HEK293 (cell line): Measurements from ENCODE around the gene HES1.

Experiments used
- BCL11B ChIP-seq: fragments of 450-650 bp; formaldehyde crosslinking; IDR thresholded peaks from 2 replicates; pipeline ENCODE4 v1.5.1; 2016; ENCODE audit warnings: low read depth, missing biosample characterization, missing genetic modification characterization
- GLI2 ChIP-seq: fragments of 450-650 bp; formaldehyde crosslinking; IDR thresholded peaks from 2 replicates; pipeline ENCODE4; 2017; ENCODE audit warnings: missing biosample characterization, missing genetic modification characterization, low read depth, borderline replicate concordance
- KLF8 ChIP-seq: fragments of 450-650 bp; formaldehyde crosslinking; IDR thresholded peaks from 2 replicates; pipeline ENCODE4 v1.5.1; 2016; ENCODE audit warnings: missing biosample characterization, missing genetic modification characterization
- SALL2 ChIP-seq: fragments of 450-650 bp; formaldehyde crosslinking; IDR thresholded peaks from 2 replicates; pipeline ENCODE4 v1.5.0; 2017; ENCODE audit warnings: missing biosample characterization, mild to moderate bottlenecking, missing genetic modification characterization, borderline replicate concordance
- SCRT1 ChIP-seq: fragments of 450-650 bp; formaldehyde crosslinking; IDR thresholded peaks from 2 replicates; pipeline ENCODE4 v1.5.1; 2016; ENCODE audit warnings: missing biosample characterization, missing genetic modification characterization, borderline replicate concordance
- SCRT2 ChIP-seq: fragments of 450-650 bp; formaldehyde crosslinking; IDR thresholded peaks from 2 replicates; pipeline ENCODE4 v1.5.1; 2016; ENCODE audit warnings: missing biosample characterization, missing genetic modification characterization
- SP2 ChIP-seq: fragments of 450-650 bp; formaldehyde crosslinking; IDR thresholded peaks from 2 replicates; pipeline ENCODE4 v1.5.1; 2016; ENCODE audit warnings: missing biosample characterization, missing genetic modification characterization
- SP7 ChIP-seq: fragments of 450-650 bp; formaldehyde crosslinking; IDR thresholded peaks from 2 replicates; pipeline ENCODE4 v1.5.1; 2016; ENCODE audit warnings: missing biosample characterization, missing genetic modification characterization
- YY2 ChIP-seq: fragments of 450-650 bp; formaldehyde crosslinking; IDR thresholded peaks from 2 replicates; pipeline ENCODE4 v1.5.1; 2016; ENCODE audit warnings: missing biosample characterization, missing genetic modification characterization
- ZBTB48 ChIP-seq: fragments of 450-650 bp; formaldehyde crosslinking; IDR thresholded peaks from 2 replicates; pipeline ENCODE4 v1.5.1; 2016; ENCODE audit warnings: missing biosample characterization, missing genetic modification characterization
- ZBTB8A ChIP-seq: fragments of 450-650 bp; formaldehyde crosslinking; IDR thresholded peaks from 2 replicates; pipeline ENCODE4 v1.5.1; 2016; ENCODE audit warnings: missing biosample characterization, missing genetic modification characterization
- ZFP69B ChIP-seq: fragments of 450-650 bp; formaldehyde crosslinking; IDR thresholded peaks from 2 replicates; pipeline ENCODE4 v1.5.1; 2016; ENCODE audit warnings: missing biosample characterization, missing genetic modification characterization
- ZNF114 ChIP-seq: fragments of 450-650 bp; formaldehyde crosslinking; IDR thresholded peaks from 2 replicates; pipeline ENCODE4 v1.5.0; 2017; ENCODE audit warnings: missing biosample characterization, missing genetic modification characterization
- ZNF155 ChIP-seq: fragments of 450-650 bp; formaldehyde crosslinking; IDR thresholded peaks from 2 replicates; pipeline ENCODE4 v1.5.1; 2016; ENCODE audit warnings: missing biosample characterization, missing genetic modification characterization
- ZNF174 ChIP-seq: fragments of 450-650 bp; formaldehyde crosslinking; IDR thresholded peaks from 2 replicates; pipeline ENCODE4 v1.5.0; 2017; ENCODE audit warnings: missing biosample characterization, mild to moderate bottlenecking, missing genetic modification characterization
- ZNF266 ChIP-seq: fragments of 450-650 bp; formaldehyde crosslinking; IDR thresholded peaks from 2 replicates; pipeline ENCODE4 v1.5.1; 2016; ENCODE audit warnings: missing biosample characterization, missing genetic modification characterization, low read depth
- ZNF37A ChIP-seq: fragments of 450-650 bp; IDR thresholded peaks from 2 replicates; pipeline ENCODE4 v1.5.1; 2018; ENCODE audit warnings: missing biosample characterization, missing genetic modification characterization
- ZNF48 ChIP-seq: fragments of 450-650 bp; formaldehyde crosslinking; IDR thresholded peaks from 2 replicates; pipeline ENCODE4 v1.5.1; 2016; ENCODE audit warnings: missing biosample characterization, missing genetic modification characterization
- ZNF501 ChIP-seq: fragments of 450-650 bp; formaldehyde crosslinking; IDR thresholded peaks from 2 replicates; pipeline ENCODE4 v1.5.1; 2016; ENCODE audit warnings: missing biosample characterization, missing genetic modification characterization
- ZNF544 ChIP-seq: fragments of 450-650 bp; formaldehyde crosslinking; IDR thresholded peaks from 2 replicates; pipeline ENCODE4 v1.5.0; 2017; ENCODE audit warnings: missing biosample characterization, missing genetic modification characterization
- ZNF610 ChIP-seq: fragments of 450-650 bp; formaldehyde crosslinking; IDR thresholded peaks from 2 replicates; pipeline ENCODE4 v1.5.1; 2016; ENCODE audit warnings: missing biosample characterization, missing genetic modification characterization, borderline replicate concordance
- ZNF624 ChIP-seq: fragments of 450-650 bp; formaldehyde crosslinking; IDR thresholded peaks from 2 replicates; pipeline ENCODE4 v1.5.1; 2017; ENCODE audit warnings: missing biosample characterization, missing genetic modification characterization
- ZNF654 ChIP-seq: fragments of 450-650 bp; formaldehyde crosslinking; IDR thresholded peaks from 2 replicates; pipeline ENCODE4 v1.5.1; 2016; ENCODE audit warnings: low read depth, missing biosample characterization, missing genetic modification characterization
- ZNF658 ChIP-seq: fragments of 450-650 bp; formaldehyde crosslinking; IDR thresholded peaks from 2 replicates; pipeline ENCODE4; 2016; ENCODE audit warnings: missing biosample characterization, missing genetic modification characterization
- ZNF670 ChIP-seq: fragments of 450-650 bp; formaldehyde crosslinking; IDR thresholded peaks from 2 replicates; pipeline ENCODE4 v1.5.1; 2016; ENCODE audit warnings: missing biosample characterization, missing genetic modification characterization, low read depth
- ZNF707 ChIP-seq: fragments of 450-650 bp; formaldehyde crosslinking; IDR thresholded peaks from 2 replicates; pipeline ENCODE4 v1.5.1; 2016; ENCODE audit warnings: missing biosample characterization, missing genetic modification characterization
- ZNF768 ChIP-seq: fragments of 450-650 bp; formaldehyde crosslinking; IDR thresholded peaks from 2 replicates; pipeline ENCODE4 v1.5.1; 2018; ENCODE audit warnings: missing biosample characterization, mild to moderate bottlenecking, missing genetic modification characterization
- ZNF791 ChIP-seq: fragments of 450-650 bp; formaldehyde crosslinking; IDR thresholded peaks from 2 replicates; pipeline ENCODE4 v1.5.1; 2016; ENCODE audit warnings: missing biosample characterization, missing genetic modification characterization
- ZSCAN23 ChIP-seq: fragments of 450-650 bp; formaldehyde crosslinking; IDR thresholded peaks from 2 replicates; pipeline ENCODE4 v1.5.1; 2016; ENCODE audit warnings: missing biosample characterization, missing genetic modification characterization
- TF ChIP-seq, protein P1 (sequence below): fragments of 450-650 bp; formaldehyde crosslinking; IDR thresholded peaks from 2 replicates; pipeline ENCODE4 v1.5.1; 2016; ENCODE audit warnings: missing biosample characterization, missing genetic modification characterization, low read depth
- TF ChIP-seq, protein P2 (sequence below): fragments of 450-650 bp; formaldehyde crosslinking; IDR thresholded peaks from 2 replicates; pipeline ENCODE4 v1.5.1; 2016; ENCODE audit warnings: missing biosample characterization, missing genetic modification characterization
- TF ChIP-seq, protein P3 (sequence below): IDR thresholded peaks from 2 replicates; pipeline ENCODE4 v1.6.1; 2011; ENCODE audit warnings: mild to moderate bottlenecking, low read depth, low read length, borderline replicate concordance
- TF ChIP-seq, protein P4 (sequence below): fragments of 450-650 bp; formaldehyde crosslinking; IDR thresholded peaks from 2 replicates; pipeline ENCODE4 v1.5.1; 2016; ENCODE audit warnings: missing biosample characterization, missing genetic modification characterization

Gene HES1

DNA sequence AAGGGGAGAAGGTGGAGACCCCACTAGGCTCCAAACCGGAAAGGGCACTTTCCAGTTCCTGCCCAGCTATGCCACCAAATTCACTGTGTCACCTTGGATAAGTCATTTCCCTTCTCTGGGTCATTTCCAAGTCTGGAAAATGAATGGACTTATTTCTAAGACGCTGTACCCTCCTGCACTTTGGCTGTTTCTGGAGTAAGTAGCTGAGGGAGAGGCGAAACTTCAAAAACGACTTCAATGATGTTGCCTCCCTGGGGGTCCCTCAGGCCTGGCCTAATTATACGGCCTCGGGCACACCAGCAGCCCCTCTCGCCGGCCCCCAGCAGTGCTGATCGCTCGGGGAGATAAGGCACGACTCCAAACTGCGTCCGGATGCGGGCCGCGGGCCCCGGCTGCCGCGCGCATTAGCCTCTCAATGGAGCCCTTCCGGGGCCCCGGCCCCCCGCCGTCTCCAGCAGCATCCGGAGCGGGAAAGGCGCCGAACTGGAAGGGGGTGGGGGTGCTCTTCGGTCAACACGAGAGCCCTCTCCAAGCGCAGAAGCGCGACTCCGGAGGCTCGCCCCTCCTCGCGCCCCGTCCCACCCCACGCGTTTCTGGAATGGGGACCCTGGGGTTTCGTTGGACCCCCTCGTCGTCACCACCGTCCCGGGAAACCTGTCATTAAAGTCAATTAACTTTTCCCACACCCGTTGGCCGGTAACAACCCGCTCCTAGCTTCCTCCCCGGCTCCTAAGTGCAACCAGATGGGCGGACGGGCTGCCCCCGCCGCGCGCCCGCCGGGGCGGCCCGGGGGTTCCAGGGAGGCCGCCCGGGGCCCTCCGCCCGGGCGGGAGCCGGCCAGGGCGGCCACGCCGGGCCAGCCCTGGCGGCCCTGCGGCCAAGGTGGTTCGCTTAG lies 4.8 kb downstream of the HES1 start (continued):
- TF ChIP-seq ZNF48 (tag by site-specific recombination) (no peak), ZNF768 (tag by site-specific recombination) (no peak), GLI2 (tag by site-specific recombination) (peak; percentile 76), ZNF37A (tag by site-specific recombination) (peak; percentile 92), ZNF544 (tag by site-specific recombination) (no peak), ZSCAN23 (peak; percentile 61; the same call in 1 of the 2 replicates), ZFP69B (peak; percentile 84), ZBTB48 (tag by site-specific recombination) (peak; percentile 75; the same call in 1 of the 2 replicates), SALL2 (tag by site-specific recombination) (no peak), YY2 (no peak), ZNF670 (tag by site-specific recombination) (no peak), KLF8 (tag by site-specific recombination) (peak; percentile 63; the same call in 1 of the 2 replicates), BCL11B (tag by site-specific recombination) (peak; percentile 82), ZNF501 (tag by site-specific recombination) (peak; percentile 74), ZNF610 (peak; percentile 84), SP2 (tag by site-specific recombination) (peak; percentile 59), ZNF791 (tag by site-specific recombination) (no peak), SP7 (tag by site-specific recombination) (peak; percentile 98), ZNF174 (tag by site-specific recombination) (no peak), ZBTB8A (tag by site-specific recombination) (peak; percentile 99), SCRT2 (tag by site-specific recombination) (0 out of 2 replicates have a peak, but pooled peaks have one; percentile 18), ZNF658 (tag by site-specific recombination) (no peak), ZNF624 (tag by site-specific recombination) (no peak), ZNF707 (tag by site-specific recombination) (no peak), ZNF654 (no peak), ZNF266 (no peak), SCRT1 (no peak), ZNF114 (tag by site-specific recombination) (no peak), ZNF155 (tag by site-specific recombination) (no peak)
- TF ChIP-seq, protein P1, sequence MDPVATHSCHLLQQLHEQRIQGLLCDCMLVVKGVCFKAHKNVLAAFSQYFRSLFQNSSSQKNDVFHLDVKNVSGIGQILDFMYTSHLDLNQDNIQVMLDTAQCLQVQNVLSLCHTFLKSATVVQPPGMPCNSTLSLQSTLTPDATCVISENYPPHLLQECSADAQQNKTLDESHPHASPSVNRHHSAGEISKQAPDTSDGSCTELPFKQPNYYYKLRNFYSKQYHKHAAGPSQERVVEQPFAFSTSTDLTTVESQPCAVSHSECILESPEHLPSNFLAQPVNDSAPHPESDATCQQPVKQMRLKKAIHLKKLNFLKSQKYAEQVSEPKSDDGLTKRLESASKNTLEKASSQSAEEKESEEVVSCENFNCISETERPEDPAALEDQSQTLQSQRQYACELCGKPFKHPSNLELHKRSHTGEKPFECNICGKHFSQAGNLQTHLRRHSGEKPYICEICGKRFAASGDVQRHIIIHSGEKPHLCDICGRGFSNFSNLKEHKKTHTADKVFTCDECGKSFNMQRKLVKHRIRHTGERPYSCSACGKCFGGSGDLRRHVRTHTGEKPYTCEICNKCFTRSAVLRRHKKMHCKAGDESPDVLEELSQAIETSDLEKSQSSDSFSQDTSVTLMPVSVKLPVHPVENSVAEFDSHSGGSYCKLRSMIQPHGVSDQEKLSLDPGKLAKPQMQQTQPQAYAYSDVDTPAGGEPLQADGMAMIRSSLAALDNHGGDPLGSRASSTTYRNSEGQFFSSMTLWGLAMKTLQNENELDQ (tag by site-specific recombination) = no peak
- TF ChIP-seq, protein P2, sequence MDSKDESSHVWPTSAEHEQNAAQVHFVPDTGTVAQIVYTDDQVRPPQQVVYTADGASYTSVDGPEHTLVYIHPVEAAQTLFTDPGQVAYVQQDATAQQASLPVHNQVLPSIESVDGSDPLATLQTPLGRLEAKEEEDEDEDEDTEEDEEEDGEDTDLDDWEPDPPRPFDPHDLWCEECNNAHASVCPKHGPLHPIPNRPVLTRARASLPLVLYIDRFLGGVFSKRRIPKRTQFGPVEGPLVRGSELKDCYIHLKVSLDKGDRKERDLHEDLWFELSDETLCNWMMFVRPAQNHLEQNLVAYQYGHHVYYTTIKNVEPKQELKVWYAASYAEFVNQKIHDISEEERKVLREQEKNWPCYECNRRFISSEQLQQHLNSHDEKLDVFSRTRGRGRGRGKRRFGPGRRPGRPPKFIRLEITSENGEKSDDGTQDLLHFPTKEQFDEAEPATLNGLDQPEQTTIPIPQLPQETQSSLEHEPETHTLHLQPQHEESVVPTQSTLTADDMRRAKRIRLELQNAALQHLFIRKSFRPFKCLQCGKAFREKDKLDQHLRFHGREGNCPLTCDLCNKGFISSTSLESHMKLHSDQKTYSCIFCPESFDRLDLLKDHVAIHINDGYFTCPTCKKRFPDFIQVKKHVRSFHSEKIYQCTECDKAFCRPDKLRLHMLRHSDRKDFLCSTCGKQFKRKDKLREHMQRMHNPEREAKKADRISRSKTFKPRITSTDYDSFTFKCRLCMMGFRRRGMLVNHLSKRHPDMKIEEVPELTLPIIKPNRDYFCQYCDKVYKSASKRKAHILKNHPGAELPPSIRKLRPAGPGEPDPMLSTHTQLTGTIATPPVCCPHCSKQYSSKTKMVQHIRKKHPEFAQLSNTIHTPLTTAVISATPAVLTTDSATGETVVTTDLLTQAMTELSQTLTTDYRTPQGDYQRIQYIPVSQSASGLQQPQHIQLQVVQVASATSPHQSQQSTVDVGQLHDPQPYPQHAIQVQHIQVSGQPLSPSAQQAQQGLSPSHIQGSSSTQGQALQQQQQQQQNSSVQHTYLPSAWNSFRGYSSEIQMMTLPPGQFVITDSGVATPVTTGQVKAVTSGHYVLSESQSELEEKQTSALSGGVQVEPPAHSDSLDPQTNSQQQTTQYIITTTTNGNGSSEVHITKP (tag by site-specific recombination) = peak; percentile 81
- TF ChIP-seq, protein P3, sequence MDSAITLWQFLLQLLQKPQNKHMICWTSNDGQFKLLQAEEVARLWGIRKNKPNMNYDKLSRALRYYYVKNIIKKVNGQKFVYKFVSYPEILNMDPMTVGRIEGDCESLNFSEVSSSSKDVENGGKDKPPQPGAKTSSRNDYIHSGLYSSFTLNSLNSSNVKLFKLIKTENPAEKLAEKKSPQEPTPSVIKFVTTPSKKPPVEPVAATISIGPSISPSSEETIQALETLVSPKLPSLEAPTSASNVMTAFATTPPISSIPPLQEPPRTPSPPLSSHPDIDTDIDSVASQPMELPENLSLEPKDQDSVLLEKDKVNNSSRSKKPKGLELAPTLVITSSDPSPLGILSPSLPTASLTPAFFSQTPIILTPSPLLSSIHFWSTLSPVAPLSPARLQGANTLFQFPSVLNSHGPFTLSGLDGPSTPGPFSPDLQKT = peak; percentile 43; the same call in 1 of the 2 replicates
- TF ChIP-seq, protein P4, sequence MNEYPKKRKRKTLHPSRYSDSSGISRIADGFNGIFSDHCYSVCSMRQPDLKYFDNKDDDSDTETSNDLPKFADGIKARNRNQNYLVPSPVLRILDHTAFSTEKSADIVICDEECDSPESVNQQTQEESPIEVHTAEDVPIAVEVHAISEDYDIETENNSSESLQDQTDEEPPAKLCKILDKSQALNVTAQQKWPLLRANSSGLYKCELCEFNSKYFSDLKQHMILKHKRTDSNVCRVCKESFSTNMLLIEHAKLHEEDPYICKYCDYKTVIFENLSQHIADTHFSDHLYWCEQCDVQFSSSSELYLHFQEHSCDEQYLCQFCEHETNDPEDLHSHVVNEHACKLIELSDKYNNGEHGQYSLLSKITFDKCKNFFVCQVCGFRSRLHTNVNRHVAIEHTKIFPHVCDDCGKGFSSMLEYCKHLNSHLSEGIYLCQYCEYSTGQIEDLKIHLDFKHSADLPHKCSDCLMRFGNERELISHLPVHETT (tag by site-specific recombination) = peak; percentile 86
